HK-2 (cell line): ENCODE results near the gene HEXIM1.
"Not testable (repeated sequence)": the region's sequence is repeated elsewhere in the genome, so short reads cannot be mapped to it uniquely, and the experiment has no call there.

Source experiments
- DNase-seq: peaks from one replicate; pipeline ENCODE4 v3.0.0-alpha.2; 2018; ENCODE audit not compliant: unreplicated experiment

The HEXIM1 gene

GRCh38 chr17:45113424-45113754 is 34.9 kb upstream of the HEXIM1 start:
- DNase-seq: no peak

DNA sequence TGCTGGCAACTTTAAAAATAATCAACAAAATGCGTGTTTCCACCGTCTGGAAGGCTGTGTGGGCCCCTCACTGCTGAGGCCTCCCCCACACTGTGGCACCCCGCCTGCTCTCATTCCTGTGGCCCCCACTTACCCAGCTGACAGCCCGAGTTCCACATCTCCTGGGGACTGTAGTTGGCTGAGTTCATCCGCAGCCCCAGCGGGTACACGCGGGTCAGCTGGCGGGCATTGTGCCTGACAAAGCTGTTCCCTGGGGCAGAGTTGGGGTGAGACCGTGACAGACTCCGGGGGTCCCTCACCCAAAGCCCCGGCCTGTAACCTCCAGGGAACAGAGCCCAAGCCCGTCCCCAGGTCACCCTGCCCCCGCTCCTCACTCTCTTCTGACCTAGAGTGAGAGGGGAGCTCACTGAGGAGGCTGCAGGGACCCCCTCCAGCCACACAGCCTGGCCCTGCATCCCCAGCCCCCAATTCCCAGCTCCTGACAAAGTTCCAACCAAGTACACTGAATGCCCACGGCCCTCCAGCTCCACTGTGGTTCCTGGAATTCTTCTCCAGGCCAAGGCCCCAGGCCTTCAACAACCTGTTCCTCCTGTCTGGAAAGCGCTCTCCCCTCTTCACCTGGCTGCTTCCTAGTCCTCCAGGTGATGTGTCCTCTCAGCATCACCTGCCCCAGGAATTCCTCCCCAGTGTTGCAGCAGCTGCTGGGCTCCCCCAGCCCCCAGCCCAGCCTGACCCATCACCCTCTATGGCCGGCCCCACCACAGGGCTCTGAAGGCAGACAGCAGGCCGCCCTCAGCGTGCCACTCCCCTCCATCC is 34.0 kb upstream of the HEXIM1 start:
- no peak for DNase-seq

GRCh38 chr17:45115015-45115625 is 33.2 kb upstream of the HEXIM1 start:
- no peak for DNase-seq

DNA sequence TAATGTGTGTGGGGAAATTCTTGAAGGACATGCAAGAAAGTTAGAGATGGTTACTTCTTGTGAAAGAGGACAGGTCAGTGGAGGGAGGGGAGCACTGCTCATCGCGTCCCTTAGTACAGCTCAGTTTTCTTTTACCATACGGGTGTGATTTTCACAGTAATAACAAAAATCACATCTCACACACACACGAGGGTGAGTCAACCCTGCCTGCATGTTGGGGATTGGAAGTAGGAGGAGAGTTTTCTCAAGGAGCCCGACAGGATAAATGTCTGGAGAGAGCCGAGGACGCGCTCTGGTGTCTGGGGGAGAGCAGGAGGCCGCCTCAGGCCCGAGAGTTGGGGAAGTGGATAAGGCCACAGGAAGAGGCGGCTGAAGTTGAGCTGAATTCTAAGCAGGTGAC is 32.4 kb upstream of the HEXIM1 start:
- DNase-seq: no peak

- no peak for DNase-seq
Observed at GRCh38 chr17:45116434-45117016, 31.8 kb upstream of the HEXIM1 start.

DNA sequence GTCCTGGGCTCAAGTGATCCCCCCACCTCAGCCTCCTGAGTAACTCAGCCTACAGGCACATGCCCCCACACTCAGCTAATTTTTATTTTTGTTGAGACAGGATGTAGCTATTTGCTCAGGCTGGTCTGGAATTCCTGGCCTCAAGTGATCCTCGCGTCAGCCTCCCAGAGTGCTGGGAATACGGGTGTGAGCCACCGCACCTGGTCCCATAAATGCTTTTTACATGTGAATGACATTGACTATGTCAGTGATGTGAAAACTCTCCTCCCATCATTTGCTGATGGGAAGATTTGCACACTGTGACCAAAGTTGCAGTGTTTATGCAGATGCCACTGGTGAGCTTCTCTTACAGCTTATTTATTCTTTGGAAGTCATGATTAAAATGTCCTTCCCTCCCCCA is 30.9 kb upstream of the HEXIM1 start:
- no peak for DNase-seq

GRCh38 chr17:45117848-45118646 is 30.2 kb upstream of the HEXIM1 start:
- no peak for DNase-seq

DNA sequence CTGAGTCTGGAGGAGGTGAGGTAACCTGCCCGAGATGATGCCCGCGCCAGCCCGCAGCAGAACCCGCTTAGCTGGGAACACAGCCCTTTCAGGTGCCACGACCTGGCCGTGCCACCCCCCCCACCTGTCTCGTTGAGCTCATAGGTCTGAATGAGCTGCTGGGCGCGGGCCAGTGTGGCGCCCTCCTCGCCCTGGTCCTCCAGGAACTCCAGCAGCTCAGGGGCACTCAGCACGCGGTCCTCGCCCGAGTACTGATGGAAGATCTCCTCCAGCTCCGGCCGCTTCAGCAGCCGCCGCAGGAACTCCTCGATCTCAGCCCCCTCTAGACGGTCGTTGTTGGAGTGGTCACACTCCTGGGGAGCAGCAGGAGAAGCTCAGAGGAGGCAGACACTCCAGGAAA is 29.6 kb upstream of the HEXIM1 start:
- no peak for DNase-seq

DNA sequence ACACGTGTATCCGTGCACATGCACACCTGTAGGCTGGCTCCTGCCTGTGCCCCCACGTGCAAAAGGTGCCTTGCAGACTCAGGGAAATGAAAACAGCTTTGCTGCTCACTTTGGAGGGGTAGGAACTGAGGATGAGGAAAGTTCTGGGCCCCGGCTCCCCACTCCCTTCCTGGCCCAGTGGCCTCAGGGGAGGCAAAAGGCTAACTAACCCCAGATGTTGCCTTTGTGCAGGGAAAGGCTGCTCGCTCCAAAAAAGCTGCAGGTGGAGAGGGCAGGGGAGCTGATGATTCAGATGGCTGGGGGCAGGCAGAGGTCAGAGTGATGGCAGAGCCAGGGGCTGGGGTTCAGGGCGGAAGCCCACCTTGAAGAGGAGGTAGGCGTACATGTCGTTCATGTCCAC is 28.3 kb upstream of the HEXIM1 start:
- no peak for DNase-seq

DNA sequence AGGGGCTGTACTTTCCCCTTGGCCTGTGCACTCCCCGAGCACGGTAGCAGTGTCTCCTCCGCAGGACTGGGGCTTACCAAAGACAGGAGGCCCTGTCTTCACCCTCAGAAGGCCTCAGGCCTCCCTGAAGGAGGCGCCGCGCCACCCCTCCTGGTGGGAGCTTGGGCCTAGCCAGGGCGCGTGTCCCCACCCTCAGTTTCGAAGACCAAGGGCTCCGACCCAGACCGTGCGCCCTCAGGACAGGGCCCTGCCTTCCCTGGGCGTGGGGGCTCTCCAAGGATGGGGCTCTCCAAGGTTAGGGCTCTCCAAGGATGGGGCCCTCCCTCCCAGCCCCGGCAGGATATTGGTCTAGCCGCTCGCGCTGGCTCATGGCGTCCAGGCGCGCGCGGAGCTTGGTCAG is 27.7 kb upstream of the HEXIM1 start:
- no peak for DNase-seq

DNA sequence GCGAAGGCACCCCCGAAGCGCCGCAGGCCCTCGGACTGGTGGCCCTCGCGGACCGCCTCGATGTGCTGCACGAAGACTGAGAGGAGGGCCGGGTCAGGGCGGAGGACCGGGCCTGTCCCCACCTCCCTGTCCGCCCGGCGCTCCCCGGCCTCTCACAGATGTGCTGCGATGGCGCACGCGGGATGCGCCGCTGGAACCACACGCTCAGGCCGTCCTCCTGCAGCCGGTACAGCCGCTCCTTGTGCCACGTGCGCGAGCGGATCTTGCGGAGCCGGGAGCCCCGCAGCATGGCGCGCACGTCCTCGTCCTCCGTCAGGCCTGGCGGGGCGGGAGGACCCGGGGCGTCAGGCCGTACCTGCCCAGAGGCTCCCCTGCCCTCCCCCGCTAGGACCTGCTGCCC is 27.2 kb upstream of the HEXIM1 start:
- no peak for DNase-seq

- DNase-seq: no peak
Observed at GRCh38 chr17:45123076-45123770, 25.1 kb upstream of the HEXIM1 start.

GRCh38 chr17:45123930-45124796 is 24.1 kb upstream of the HEXIM1 start:
- DNase-seq: peak; percentile 81

- not testable (repeated sequence) for DNase-seq
Observed at GRCh38 chr17:45124797-45125122, 23.5 kb upstream of the HEXIM1 start.

DNA sequence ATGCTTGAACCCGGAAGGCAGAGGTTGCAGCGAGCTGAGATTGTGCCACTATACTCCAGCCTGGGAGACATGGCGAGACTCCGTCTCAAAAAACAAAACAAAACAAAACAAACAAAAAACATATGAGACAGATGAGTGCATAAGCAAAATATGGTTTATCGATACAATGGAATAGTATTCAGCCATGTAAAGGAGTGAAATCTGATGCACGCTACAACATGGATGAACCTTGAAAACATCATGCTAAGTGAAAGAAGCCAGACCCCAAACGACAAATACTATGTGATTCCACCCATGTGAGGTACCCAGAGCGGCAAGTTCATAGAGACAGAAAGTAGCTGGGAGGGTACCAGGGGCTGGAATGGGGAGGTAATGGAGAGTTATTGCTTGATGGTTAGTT is 22.8 kb upstream of the HEXIM1 start:
- DNase-seq: no peak

- DNase-seq: no peak
Observed at GRCh38 chr17:45127207-45127547, 21.1 kb upstream of the HEXIM1 start.

DNA sequence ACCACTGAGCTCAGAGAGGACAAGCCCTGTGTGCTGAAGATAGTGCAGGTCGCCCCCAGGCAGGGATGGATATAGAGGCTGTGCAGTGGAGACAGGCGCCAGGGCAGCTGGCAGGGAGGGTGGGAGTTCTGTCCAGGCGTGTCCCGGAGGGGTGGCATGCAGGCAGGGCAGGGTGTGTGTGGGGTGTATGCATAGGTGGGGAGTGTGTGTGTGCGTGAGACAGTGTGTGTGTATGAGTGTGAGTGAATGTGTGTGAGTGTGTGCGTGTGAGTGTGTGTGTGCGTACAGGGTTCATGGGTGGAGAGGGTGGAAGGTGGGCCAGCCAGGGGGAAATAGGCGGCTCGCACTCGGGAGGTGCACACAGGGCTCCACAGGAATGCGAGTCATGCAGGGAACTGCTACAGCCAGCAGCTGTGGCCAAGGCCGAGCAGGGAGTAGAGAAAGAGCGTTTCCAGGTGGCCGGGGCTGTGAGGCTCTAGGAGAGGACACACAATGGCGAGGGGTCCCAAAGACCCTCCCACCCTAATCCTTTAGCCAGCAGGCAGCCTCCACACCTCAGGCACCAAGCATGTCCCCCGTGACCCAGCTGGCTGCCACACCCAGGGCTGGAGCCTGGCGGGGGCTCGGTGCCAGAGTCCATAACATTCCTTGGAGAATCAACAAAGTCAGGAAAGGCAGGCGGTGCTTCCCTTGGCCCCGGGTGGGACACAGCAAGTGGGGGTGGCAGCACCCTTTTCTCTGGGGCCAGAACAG is 20.6 kb upstream of the HEXIM1 start:
- DNase-seq: peak; percentile 50

DNA sequence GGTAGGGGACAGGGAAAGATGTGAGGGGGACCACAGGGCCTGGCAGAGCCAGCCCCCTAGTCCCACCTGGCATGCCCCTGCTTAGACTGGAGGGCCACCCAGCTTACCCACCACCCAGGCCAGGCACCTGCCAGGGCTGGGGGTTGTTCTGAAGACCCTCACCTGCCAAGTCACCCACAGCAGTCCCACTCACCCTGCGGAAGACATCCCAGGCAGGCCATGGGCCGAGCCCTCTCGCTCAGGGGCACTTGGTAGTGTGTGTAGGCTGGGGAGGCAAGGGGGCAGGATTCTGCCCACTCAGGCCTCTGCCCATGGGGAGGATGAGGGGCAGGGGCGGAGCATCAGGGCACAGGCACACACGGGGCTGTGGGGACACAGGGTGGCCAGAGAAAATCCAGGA is 19.9 kb upstream of the HEXIM1 start:
- DNase-seq: no peak

DNA sequence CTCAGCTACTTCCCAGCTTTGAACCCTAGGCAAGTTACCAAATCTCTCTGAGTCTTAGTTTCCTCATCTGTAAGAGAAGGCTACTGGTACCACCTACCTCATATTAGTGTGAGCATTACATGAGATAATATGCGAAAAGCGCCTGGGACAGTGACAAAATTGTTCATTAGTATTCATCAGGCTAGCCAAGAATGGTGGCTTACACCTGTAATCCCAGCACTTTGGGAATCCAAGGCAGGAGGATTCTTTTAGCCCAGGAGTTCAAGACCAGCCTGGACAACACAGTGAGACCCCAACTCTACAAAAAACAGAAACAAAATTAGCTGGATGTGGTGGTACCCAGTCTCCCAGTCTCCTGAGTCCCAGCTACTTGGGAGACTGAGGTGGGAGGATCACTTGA is 19.3 kb upstream of the HEXIM1 start:
- no peak for DNase-seq

DNA sequence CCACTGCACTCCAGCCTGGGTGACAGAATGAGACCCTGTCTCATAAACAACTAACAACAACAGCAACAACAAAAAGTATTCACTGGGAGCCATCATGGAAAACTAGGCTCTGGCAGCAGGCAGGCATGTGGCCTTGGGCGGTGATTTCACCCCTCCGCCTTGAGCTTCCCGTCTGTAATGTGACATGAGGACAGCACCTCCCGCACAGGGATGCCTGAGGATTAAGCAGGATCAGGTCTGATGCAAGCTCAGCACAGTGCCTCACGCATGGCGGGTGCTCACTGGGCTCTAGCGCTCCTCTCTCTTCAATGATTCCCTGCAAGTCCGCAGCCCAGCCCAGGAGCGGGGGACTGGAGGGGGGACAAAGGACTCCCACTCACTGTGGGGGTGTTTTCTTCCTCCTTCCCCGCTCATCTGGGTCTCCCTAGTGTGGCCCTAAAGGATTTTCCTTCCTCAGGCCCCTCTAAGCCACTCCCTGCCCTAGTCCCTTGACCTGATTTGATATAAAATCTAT is 18.8 kb upstream of the HEXIM1 start:
- DNase-seq: no peak
